Measurements from ENCODE around the gene UBAP1L. TPM values are rescaled to one million over a fixed set of nuclear protein-coding genes. Genes with fewer than 3 reads are reported as not detected.
A peak's percentile ranks its signal among the peaks of the same experiment; 100 is the strongest.
"Not testable (repeated sequence)": the region's sequence is repeated elsewhere in the genome, so short reads cannot be mapped to it uniquely, and the experiment has no call there.

Gene UBAP1L
- polyA plus RNA-seq, 1 donor (not counting 4 experiments of a cell fraction or from before 2014, with no cell fraction given): 0.55 TPM

DNA sequence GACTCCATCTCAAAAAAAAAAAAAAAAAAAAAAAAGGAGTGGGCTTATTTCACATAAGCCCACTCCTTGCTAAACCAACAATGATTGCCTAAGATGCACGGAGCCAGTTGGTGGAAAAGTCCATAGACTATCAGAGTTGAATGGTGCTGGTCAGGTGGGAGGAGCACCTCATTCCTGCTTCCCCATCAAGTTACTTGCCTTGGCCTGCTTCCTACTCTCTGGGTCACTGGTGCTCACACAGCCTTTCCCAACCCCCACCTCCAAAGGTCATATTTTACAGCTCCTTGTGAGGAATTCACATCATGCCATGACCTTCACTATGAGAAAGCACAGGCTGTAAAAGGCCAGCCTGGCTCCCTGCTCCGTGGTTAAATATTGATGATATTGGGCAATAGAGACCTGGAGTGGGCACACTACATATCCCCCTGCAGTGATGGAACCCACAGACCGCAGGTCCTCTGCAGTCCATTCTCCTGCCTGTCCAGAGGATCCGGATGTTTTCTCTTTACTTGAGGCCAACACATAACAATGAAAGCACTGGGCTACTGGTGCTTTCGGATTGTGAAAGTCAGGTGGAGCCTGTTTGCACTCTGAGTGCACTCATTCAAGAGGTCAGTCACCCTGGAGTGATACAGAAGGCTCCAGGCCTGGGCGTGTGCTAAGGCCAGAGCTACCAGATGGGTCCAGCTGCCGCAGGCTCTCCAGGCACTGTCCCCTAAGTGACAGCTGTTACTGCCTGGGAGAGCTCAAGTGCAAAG is 70.1 kb downstream of the UBAP1L start, which contains the start of gene SLC51B:
Gene SLC51B (plus strand): TSS at position 664 of the 758 bp plus-strand sequence. CDS start 4,618 bp downstream, outside the sequence.
- H3K9me3 ChIP-seq (ENCODE audit: control insufficient read depth, low read depth, low read length): no peaks in the 10 kb centered on the region
- H3K27me3 ChIP-seq (ENCODE audit: control insufficient read depth, extremely low read depth, insufficient read depth, low read length): no peaks in the 10 kb centered on the region
- H3K4me3 ChIP-seq (ENCODE audit: control insufficient read depth in 2 of 3, extremely low read depth in 1 of 3, insufficient read depth in 2 of 3, low read depth in 1 of 3, low read length in 3 of 3): no peak within 1 kb of the TSS
- FAIRE-seq (no peak), DNase-seq (ENCODE audit: low read depth, low spot score) (no peak)
- H3K79me2 ChIP-seq (ENCODE audit: control insufficient read depth, insufficient read depth, low read length): no peaks in the 10 kb centered on the region
- peaks cover 13% of the 10 kb centered on the region for H3K4me1 ChIP-seq (ENCODE audit: control insufficient read depth, extremely low read depth, insufficient read depth, low read length)
- no peak within 1 kb of the TSS for H3K9ac ChIP-seq (ENCODE audit: control insufficient read depth, extremely low read depth, insufficient read depth, low read length)
- no peak within 1 kb of the TSS for H2AFZ ChIP-seq (ENCODE audit: control insufficient read depth, low read length)
- H4K20me1 ChIP-seq (ENCODE audit: control insufficient read depth, extremely low read depth, insufficient read depth, low read length): no peaks in the 10 kb centered on the region
- H3K4me2 ChIP-seq (ENCODE audit: control insufficient read depth, extremely low read depth, insufficient read depth, low read depth, low read length): peak within 1 kb of the TSS; percentile 17
- H3K27ac ChIP-seq (ENCODE audit: control insufficient read depth, insufficient read depth, low read length): no peak within 1 kb of the TSS
- H3K9me1 ChIP-seq (ENCODE audit: control insufficient read depth, extremely low read depth, insufficient read depth, low read length): no peaks in the 10 kb centered on the region
- TF ChIP-seq, protein P1, sequence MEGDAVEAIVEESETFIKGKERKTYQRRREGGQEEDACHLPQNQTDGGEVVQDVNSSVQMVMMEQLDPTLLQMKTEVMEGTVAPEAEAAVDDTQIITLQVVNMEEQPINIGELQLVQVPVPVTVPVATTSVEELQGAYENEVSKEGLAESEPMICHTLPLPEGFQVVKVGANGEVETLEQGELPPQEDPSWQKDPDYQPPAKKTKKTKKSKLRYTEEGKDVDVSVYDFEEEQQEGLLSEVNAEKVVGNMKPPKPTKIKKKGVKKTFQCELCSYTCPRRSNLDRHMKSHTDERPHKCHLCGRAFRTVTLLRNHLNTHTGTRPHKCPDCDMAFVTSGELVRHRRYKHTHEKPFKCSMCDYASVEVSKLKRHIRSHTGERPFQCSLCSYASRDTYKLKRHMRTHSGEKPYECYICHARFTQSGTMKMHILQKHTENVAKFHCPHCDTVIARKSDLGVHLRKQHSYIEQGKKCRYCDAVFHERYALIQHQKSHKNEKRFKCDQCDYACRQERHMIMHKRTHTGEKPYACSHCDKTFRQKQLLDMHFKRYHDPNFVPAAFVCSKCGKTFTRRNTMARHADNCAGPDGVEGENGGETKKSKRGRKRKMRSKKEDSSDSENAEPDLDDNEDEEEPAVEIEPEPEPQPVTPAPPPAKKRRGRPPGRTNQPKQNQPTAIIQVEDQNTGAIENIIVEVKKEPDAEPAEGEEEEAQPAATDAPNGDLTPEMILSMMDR (optimal IDR thresholded peaks at IDR 0.05 in 1 of 3, IDR thresholded peaks at IDR 0.05 in 1 of 3, conservative IDR thresholded peaks at IDR 0.05 in 1 of 3; ENCODE audit: extremely low read depth in 1 of 3, insufficient read depth in 2 of 3, low read length in 3 of 3): no peak
- no peak for TF ChIP-seq EZH2 (IDR thresholded peaks at IDR 0.05; ENCODE audit: low read length)
- no peaks in the 10 kb centered on the region for H3K36me3 ChIP-seq (ENCODE audit: control insufficient read depth in 2 of 2, extremely low read depth in 1 of 2, insufficient read depth in 2 of 2, low read length in 2 of 2)
- dilution Hi-C loops (cut with MboI; ENCODE audit: extremely low pct_ligation_motif_present, low sequenced_read_pairs): no loop called here

DNA sequence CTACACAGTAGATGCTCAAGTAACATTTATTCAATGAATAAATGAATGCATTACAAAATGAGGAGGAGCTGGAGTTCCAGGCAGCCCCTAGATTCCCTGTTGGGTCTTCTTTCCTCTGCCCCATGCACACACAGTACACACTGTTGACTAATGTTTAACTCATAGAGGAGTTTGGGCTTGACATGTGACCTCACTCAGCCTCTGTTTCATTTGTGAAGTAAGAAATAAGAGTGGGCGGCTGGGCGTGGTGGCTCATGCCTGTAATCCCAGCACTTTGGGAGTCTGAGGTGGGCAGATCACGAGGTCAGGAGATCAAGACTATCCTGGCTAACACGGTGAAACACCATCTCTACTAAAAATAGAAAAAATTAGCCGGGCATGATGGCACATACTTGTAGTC is 70.8 kb downstream of the UBAP1L start:
- H3K9me3 ChIP-seq (ENCODE audit: control insufficient read depth, low read depth, low read length); H3K9ac ChIP-seq (ENCODE audit: control insufficient read depth, extremely low read depth, insufficient read depth, low read length); H4K20me1 ChIP-seq (ENCODE audit: control insufficient read depth, extremely low read depth, insufficient read depth, low read length); dilution Hi-C loops (cut with MboI; ENCODE audit: extremely low pct_ligation_motif_present, low sequenced_read_pairs); H3K27me3 ChIP-seq (ENCODE audit: control insufficient read depth, extremely low read depth, insufficient read depth, low read length); H3K79me2 ChIP-seq (ENCODE audit: control insufficient read depth, insufficient read depth, low read length); H3K36me3 ChIP-seq (ENCODE audit: control insufficient read depth in 2 of 2, extremely low read depth in 1 of 2, insufficient read depth in 2 of 2, low read length in 2 of 2); H3K9me1 ChIP-seq (ENCODE audit: control insufficient read depth, extremely low read depth, insufficient read depth, low read length); DNase-seq (ENCODE audit: low read depth, low spot score); FAIRE-seq; H2AFZ ChIP-seq (ENCODE audit: control insufficient read depth, low read length); H3K27ac ChIP-seq (ENCODE audit: control insufficient read depth, insufficient read depth, low read length); H3K4me3 ChIP-seq (ENCODE audit: control insufficient read depth in 2 of 3, extremely low read depth in 1 of 3, insufficient read depth in 2 of 3, low read depth in 1 of 3, low read length in 3 of 3): not testable (repeated sequence)
- H3K4me1 ChIP-seq (ENCODE audit: control insufficient read depth, extremely low read depth, insufficient read depth, low read length): peaks cover 13% of the 10 kb centered on the region
- peak overlapping the region; percentile 17 for H3K4me2 ChIP-seq (ENCODE audit: control insufficient read depth, extremely low read depth, insufficient read depth, low read depth, low read length)

Measured in keratinocyte (primary cell).